Measurements from ENCODE around the gene AMELX.

Gene AMELX

GRCh38 chrX:11309220-11309619 is 16.0 kb downstream of the AMELX start:
- no peak for DNase-seq (ENCODE audit: low read depth in 2 of 2)

DNA sequence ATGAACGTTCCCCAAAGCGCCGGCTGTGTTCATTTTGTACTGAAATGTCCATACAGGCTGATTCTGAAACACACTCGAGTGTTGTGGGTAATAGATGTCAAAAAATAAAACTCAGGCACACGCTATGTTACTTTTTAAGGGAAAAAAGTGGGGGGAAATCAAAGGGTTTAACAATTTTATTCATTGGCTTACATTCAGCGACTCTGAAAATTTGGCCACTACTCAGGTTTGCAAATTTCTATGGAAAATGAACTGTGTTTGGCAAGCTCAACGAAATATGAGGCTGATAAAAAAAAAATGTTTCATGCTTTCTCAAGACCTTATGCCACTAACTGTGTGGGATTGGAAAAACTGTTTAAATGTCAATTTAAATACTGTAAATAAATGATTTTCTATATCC is 18.5 kb downstream of the AMELX start:
- no peak for DNase-seq (ENCODE audit: low read depth in 2 of 2)

DNA sequence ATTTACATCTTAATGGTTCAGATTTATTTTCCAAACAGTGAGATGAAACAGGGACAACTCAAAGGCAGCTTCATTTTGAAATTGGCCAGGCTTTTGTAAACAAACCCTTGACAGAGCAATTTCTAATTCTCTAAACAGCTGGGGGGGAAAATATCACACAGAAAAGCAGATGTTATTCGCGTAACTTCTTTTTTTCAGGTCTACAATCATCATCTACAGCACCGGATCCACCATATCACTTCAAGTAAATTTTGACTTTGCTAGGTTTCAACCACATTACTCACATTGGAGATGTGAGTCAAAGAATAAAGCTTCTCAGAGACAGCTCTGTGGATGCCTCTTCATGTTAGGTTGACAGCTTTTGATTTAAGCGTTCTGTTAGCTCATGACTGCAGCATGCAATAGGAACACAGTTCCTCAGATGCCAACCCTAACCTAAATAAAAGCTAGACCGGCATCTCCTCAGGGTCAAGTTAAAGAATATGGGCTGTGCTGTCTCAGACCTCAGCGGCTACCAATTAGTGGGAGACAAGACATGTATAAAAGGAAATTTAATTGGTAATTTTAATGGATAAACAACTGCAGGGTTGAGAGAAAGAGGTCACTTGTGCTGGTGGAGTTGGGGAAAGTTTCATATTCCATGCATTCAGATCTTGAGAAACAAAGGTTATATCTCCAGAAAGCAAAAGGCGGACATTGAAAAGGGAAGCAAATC is 26.8 kb downstream of the AMELX start:
- DNase-seq (ENCODE audit: low read depth in 2 of 2), result no peak

DNA sequence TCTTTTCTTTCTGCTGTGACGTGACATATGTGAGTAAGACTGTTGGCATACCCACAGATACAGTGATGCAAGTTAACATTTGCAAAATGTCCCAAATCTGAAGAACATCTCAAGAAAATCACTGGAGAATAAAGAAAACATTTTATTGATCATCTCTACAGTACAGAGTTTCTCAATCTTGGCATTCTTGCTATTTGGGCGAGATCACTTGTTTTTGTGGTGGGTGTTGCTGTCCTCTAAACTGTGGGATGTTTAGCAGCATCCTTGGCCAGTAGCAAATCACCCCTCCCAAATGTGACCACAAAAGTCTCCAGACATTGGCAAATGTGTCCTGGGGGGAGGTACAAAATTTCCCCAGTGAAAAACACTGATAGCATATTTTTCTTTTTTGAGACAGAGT is 28.8 kb downstream of the AMELX start:
- no peak for DNase-seq (ENCODE audit: low read depth in 2 of 2)

DNA sequence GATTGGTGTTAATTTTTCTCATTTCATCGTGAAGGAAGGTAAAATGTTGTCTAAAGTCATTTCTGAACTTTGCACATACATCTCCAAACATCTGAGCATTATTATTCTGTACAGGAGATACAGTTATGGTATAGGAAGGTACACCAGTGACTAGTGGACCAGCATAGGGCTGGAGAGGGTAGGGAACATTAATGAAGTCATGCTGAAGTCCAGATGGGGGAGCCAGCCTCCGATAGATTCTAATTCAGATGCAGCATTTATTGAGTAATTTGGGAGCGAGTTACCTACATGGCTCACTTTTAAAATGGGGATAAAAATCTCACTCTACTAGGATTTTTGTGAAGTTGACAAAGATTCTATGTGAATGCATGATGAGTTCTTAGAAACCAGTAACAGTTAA is 34.9 kb downstream of the AMELX start:
- no peak for DNase-seq (ENCODE audit: low read depth in 2 of 2)

DNA sequence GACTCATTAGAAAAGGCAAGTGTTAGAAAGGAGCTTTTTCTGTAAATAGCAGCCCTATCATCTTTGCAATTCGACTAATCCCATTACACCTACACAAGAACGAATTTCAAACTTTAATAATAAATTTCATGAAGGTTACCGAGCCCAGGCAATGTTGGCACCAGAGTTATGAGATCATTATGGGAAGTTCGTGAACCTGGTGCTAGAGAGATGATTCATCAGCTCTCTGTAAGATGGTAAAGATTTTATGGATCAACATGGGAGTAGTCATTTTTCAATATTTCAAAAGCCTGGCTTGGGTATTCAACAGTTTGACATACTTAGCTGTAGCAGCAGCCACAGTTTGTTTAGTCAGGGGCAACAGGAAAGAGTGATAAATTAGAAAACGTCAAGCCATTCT is 35.8 kb downstream of the AMELX start:
- no peak for DNase-seq (ENCODE audit: low read depth in 2 of 2)

DNA sequence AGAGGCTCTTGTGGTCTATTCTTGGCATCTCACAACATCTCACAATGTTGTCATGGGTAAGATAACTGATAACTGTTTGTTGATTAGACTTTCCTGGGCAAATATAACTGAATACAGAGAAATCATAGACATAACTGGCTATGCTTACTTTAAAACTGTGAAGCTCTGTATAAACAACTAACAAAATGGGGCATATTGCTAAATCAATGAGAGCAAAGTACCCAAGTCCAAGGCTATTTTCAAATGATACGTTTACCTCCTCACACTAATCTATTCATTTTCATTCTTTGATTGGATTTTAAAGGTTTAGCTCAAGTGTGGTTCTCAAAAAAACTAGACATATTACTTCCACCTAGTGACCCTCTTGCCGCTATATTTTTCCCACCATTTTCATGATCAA is 38.6 kb downstream of the AMELX start:
- no peak for DNase-seq (ENCODE audit: low read depth in 2 of 2)

DNA sequence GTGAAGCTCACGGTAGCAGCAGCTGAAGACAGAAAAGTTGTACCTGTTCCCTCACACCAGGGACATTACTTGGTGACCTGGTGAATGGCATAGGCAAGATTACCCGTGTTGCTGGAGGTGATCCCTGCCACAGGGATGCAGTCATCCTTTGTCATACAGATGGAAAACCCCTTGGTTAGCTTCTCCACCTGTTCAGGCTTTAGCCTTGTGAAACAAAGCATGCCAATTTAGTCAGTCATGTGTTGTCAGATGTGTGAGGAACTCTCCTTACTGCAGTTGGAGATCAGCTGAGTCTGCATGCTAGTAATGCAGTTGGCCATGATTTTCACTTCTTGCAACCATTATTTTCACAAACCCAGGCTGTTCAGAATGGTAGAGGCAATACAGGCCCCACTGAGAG is 41.0 kb downstream of the AMELX start:
- DNase-seq (ENCODE audit: low read depth in 2 of 2), result no peak

- DNase-seq (ENCODE audit: low read depth in 2 of 2), result no peak
Measured at GRCh38 chrX:11336201-11336600, 43.0 kb downstream of the AMELX start.

GRCh38 chrX:11337292-11338009 is 44.2 kb downstream of the AMELX start:
- DNase-seq (ENCODE audit: low read depth in 2 of 2), result no peak

GRCh38 chrX:11341274-11342201 is 48.3 kb downstream of the AMELX start:
- peak in 1 of 2 donors; percentile 0 for DNase-seq (ENCODE audit: low read depth in 2 of 2)

- DNase-seq (ENCODE audit: low read depth in 2 of 2), result no peak
Measured at GRCh38 chrX:11342673-11343072, 49.5 kb downstream of the AMELX start.

DNA sequence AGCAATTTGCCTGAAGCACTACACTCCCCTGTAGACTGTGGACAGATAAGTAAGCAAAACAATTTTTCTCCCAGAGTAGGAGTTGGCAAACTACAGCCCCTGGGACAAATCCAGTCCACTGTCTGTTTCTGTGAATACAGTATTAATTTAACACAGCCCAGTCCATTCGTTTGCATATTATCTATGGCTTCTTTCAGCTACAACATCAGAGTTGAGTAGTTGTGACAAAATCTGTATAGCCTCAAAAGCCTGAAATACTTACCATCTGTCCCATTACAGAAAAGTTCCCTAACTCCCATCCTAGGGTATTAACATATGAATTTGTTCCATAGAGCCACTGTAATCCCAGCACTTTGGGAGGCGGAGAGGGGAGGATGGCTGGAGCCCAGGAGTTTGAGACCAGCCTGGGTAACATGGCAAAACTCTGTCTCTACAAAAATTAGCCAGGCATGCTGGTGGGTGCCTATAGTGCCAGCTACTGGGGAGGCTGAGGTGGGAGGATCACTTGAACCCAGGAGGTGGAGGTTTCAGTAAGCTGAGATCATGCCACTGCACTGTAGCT is 53.0 kb downstream of the AMELX start:
- no peak for DNase-seq (ENCODE audit: low read depth in 2 of 2)

- DNase-seq (ENCODE audit: low read depth in 2 of 2), result no peak
Measured at GRCh38 chrX:11347300-11347699, 54.1 kb downstream of the AMELX start.

GRCh38 chrX:11349020-11349419 is 55.8 kb downstream of the AMELX start:
- DNase-seq (ENCODE audit: low read depth in 2 of 2), result no peak

DNA sequence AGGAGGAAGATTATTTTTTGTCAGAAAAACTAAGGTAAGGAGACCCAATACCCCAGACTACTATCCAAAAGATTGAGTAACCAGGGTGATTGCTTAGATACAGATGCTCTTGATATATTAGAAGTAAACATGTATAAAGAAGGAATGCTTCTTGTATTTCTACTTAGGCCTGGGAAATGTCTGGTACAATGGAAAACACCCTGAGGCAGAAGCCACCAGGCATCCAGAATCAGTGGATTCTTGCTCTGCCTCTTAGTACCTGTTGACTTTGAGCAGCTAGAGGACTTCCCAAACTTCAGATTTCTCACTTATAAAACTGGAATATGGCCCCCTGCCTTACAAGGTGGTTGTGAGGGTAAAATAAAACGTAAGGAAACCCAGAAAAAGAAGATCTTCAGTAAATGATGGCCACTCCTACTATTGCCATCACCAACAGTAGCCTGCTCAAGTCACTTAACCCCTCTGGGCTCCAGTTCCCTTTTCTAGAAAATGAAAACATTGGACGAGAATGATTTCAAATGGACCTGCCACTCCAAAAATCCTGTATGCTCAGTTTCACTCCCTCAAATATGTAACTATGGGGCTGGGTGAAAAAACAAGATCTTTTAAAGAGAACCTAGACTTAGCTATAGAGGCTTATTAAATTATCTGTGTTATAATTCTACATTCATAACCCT is 56.6 kb downstream of the AMELX start:
- no peak for DNase-seq (ENCODE audit: low read depth in 2 of 2)

Measured in stimulated activated CD8-positive, alpha-beta memory T cell treated with anti-CD3 and anti-CD28 coated beads, Interleukin-7, amount 100 ng/mL, for 4 hours (primary cell).